GM21786 (cell line): Measurements from ENCODE around the gene LHPP.

Experiments used
- ATAC-seq: cut with Tn5 transposase; IDR thresholded peaks from one replicate; pipeline ENCODE4 v1.9.1; 2021; ENCODE audit not compliant: unreplicated experiment

Gene LHPP

DNA sequence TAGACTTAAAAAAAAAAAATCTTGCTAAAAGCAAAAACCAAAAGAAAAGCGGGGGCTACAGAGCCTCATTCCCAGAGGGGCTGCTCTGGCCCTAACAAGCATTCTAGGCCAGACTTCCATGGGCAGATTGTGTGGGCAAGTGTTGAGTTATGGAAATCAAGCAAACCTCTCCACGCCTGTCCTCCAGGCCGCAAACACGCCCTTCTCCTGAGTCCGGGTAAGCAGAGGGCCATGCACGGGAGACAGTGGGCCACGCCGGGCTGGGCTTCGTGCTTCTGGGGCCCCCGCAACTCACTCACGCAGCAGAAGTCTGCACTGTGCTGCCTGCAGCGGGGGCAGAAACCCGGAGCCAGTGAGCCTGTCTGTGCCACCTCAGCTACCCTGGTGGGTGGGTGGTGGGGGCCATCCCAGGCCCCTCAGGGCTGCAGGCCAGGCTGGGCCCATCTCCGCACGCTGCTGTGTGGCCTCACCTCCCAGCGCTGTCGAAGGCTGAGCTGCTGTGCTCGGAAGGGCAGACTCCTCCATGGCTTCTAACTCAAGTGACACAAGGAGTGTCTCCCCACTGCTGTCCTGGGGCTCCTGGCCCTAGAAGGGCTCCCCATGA is 156.9 kb downstream of the LHPP start:
- no peak for ATAC-seq

DNA sequence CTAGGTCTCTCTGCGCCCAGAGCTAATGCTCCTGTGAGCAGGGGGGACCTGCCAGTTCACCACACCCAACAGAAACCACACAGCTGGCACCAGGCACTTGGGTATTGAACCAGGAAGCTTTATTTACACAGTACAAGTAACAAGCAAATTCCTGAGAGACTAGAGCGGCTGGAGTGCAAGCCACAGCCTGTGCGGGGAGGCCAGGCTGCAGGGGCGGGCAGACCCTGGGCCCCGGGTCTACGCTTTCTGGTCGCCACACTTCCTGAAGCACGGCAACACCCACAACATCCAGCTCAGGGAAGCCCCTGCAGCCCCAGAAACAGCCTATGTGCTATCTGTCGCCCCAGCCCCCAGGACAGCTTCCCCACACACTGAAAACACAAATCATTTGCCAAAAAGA is 157.6 kb downstream of the LHPP start:
- ATAC-seq, result peak; percentile 32

GRCh38 chr10:124619802-124620490 is 158.3 kb downstream of the LHPP start:
- ATAC-seq, result peak; percentile 48

DNA sequence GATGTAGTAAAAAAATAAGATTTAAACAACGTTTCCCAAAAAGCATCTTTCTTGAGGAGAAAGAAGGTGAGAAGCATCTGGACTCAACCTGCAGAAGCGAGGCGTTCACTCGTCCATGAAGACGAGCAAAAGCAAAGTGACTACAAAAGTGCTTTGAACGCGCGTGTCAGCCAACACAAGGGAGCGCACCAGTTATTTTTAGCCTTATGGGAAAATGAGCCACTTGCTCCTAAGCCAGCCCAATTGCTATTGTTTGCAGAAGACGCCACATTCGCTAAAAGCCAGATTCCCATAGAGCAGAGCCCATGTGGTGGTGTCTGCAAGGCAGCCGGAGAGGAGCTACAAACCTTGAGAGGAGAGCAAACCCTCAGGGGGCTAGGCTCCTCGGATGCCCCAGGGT is 160.0 kb downstream of the LHPP start:
- ATAC-seq, result no peak

- no peak for ATAC-seq
Observed at GRCh38 chr10:124622158-124622557, 160.5 kb downstream of the LHPP start.

DNA sequence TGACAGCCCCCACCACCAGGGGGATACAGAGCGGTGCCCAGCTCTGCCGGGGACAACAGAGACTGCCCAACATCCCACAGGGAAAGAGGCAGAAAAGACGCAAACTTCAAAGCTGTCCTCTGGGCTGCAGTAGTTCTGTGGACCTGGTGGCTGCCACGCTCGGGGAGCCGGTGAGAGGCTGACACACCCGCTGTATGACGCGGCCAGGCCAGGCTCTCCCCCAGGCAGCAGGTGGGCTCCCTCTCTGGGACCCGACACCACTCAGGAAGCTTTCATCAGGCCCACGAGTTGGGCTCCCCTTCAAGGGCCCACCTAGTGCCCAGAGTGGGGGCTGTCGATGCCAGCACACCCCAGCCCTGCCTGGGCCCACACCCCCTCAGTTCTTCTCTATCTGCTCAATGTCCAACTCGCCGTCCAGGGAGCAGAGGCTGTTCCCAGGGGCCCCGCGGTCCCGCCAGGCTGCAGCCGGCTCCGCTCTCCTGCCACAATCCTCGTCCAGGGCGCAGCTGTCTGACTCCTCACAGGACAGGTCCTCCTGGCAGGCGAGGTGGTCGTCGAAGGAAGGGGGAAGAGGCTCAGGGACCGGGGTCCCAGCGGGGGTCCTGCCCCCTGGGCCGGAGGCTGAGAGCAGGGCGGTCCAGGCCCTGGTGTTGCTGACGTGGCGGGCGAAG is 161.4 kb downstream of the LHPP start:
- ATAC-seq, result no peak

DNA sequence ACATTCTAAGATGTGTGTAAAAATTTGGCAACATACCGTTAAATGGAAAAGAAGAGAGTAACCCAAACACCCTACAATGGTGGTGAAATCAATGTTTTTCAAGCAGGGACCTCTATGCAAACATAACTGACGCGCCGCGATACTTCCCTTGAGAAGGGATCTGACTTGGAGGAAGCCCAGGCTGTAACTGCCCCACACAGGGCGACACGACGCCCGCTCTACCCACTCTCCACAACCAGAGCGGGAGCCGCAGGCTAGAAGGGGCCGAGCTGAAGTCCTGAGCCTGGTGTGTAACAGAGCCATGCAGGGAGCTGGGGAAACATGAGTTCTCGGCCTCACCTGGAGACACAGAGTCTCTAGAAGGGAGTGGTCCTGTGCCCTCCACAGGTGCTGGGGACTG is 162.4 kb downstream of the LHPP start:
- ATAC-seq, result no peak

DNA sequence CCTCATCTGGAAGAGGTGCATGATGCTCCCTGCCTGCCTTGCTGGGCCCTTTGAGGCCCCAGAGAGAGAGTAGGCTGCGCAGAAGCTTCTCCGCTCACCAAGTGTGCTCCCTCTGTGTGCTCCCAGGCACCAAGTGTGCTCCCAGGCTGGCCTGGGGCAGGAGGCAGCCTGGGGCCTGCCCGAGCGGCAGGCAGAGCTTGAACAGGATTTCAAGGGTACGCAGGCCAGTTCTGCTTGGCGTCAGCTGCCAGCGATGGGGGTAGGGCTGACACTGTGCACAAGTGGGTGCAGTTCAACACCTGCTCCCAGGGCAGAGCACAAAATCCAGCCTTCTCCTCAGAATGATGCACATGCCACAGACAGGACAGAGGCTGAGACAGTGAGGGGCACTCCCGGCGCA is 162.8 kb downstream of the LHPP start:
- ATAC-seq, result no peak

- ATAC-seq, result no peak
Observed at GRCh38 chr10:124624895-124625294, 163.3 kb downstream of the LHPP start.

GRCh38 chr10:124625831-124626238 is 164.2 kb downstream of the LHPP start:
- ATAC-seq, result no peak

GRCh38 chr10:124626759-124627380 is 165.2 kb downstream of the LHPP start:
- peak; percentile 74 for ATAC-seq

- ATAC-seq, result no peak
Observed at GRCh38 chr10:124627866-124628675, 166.4 kb downstream of the LHPP start.

DNA sequence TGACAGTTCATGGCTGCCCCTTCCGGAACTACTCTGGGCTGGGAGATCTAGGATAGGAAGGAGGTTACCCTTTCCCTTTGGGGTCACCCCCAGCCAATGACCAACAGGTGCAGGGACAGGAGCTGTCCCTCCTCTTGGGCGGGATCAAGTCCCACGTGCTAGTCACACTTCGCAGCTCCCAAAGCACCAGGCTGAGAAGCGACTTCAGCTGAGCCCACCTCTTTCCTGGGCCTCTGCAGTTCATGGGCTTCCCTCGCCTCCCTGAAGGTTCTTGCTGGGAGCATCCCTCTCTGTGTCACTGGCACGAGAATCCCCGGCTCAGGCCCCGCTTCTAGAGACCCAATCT is 167.0 kb downstream of the LHPP start:
- ATAC-seq, result no peak

DNA sequence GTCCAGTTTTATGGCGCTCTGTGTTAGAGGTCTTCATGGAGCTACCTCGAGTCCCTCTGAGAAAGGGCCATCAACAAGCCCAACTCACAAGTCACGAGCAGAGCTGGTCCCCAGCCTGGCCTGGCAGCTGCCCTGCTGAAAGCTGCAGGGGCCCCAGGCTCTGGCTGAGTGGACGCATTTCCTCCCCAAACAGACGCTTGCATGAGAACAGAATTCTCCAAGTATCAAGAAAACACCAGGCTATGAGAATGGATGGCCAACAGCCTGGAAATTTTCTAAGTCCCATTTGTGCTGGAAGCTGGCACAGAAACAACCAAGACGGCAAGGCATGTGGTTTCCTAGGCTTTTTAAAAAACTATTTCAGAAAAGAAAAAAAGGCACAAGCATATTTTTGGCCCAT is 167.8 kb downstream of the LHPP start:
- no peak for ATAC-seq

DNA sequence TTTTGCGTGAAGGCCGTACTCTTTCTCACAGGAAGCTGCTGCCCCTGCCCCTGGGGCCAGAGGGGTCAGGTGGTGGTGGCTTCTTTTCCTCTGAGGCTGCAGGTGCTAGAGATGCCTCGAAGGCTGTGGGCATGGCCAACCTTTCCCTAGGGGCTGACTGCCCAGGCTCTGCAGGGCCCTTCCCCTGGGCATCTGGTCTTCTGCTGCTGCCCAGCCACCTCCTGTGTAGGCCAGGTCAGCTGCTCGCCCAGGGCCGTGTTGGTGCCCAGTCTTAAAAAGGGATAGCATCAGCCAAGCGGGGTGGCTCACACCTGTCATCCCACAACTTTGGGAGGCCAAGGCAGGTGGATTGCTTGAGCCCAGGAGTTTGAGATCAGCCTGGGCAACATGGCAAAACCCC is 168.2 kb downstream of the LHPP start:
- ATAC-seq, result no peak

DNA sequence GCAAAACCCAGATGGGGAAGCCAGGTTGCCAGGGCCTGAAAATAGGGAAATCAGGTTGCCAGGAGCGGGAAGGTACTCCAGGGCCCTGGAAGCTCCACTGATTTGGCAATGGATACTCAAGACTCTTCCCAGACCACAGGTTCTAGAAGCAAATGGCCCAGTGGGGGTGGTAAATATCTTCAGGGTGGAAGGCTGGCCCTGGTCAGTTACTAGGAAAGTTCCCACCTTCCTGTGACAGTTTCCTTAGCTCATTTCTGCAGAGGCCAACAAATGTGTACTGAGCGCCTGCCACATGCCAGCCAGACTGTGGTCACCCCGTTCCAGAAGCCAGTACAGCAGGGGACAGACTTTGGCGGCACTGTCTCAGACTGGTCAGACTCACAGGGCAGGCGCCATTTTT is 168.9 kb downstream of the LHPP start:
- no peak for ATAC-seq

- no peak for ATAC-seq
Observed at GRCh38 chr10:124632064-124632531, 170.5 kb downstream of the LHPP start.

DNA sequence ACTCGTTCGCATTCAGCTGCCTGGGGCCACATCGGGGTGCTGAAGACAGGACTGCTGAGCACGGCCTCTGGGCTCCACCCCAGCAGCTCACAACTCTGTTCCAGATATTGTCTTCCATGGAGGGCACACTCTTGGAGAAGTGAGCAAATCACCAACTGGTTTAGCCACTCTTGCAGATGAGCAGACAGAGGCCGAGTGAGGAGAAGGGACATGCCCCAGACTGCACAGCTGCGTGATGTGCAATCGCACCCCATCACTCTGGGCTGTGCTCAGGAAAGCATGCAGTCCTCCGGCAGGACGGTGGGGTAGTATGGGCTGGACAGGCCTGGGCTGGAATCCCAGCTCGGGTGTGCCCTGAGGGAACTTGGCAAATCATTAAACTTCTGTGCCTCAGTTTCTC is 170.9 kb downstream of the LHPP start:
- no peak for ATAC-seq

- no peak for ATAC-seq
Observed at GRCh38 chr10:124636271-124636995, 174.8 kb downstream of the LHPP start.

GRCh38 chr10:124637091-124637700 is 175.6 kb downstream of the LHPP start:
- no peak for ATAC-seq
